Measurements from ENCODE around the gene RAB40B.

RAB40B gene

GRCh38 chr17:82667668-82668000 lies 30.9 kb downstream of the RAB40B start:
- no peak for TF ChIP-seq CTCF (conservative IDR thresholded peaks at IDR 0.05; ENCODE audit: low read depth)
- ChIA-PET CTCF (interaction anchor here (0.5 to 0.7 kb wide), 3 partner anchors 29 to 110 kb away, joined by 3 to 4 read pairs (median 3); no protein-coding TSS in a partner anchor), POLR2A (ENCODE audit: low non-redundant PET) (no interaction called here)
- DNase-seq (ENCODE audit: low spot score): no peak
- H3K27ac ChIP-seq: no peak overlapping the region

GRCh38 chr17:82666931-82667667 lies 31.4 kb downstream of the RAB40B start:
- POLR2A ChIA-PET (ENCODE audit: low non-redundant PET): no interaction called here
- H3K27ac ChIP-seq: no peak overlapping the region
- CTCF ChIA-PET: interaction anchor here (0.5 kb wide), 1 partner anchor 30 kb away, joined by 3 read pairs; no protein-coding TSS in a partner anchor
- no peak for TF ChIP-seq CTCF (conservative IDR thresholded peaks at IDR 0.05; ENCODE audit: low read depth)
- DNase-seq (ENCODE audit: low spot score): no peak

GRCh38 chr17:82665891-82666290 lies 32.6 kb downstream of the RAB40B start:
- no peak overlapping the region for H3K27ac ChIP-seq
- POLR2A ChIA-PET (ENCODE audit: low non-redundant PET): no interaction called here
- CTCF ChIA-PET: no interaction called here
- TF ChIP-seq CTCF (conservative IDR thresholded peaks at IDR 0.05; ENCODE audit: low read depth): no peak
- no peak for DNase-seq (ENCODE audit: low spot score)

- no peak for DNase-seq (ENCODE audit: low spot score)
- no peak overlapping the region; the same call in 1 of the 2 replicates for H3K27ac ChIP-seq
- ChIA-PET POLR2A (ENCODE audit: low non-redundant PET) (no interaction called here), CTCF (interaction anchor here (1.1 kb wide), 1 partner anchor 43 kb away, joined by 4 read pairs; no protein-coding TSS in a partner anchor)
- TF ChIP-seq CTCF (conservative IDR thresholded peaks at IDR 0.05; ENCODE audit: low read depth): no peak
These were observed 33.3 kb downstream of the RAB40B start for GRCh38 chr17:82665217-82665616.

GRCh38 chr17:82664701-82665182 lies 33.8 kb downstream of the RAB40B start:
- POLR2A ChIA-PET (ENCODE audit: low non-redundant PET): no interaction called here
- CTCF ChIA-PET: interaction anchor here (1.1 kb wide), 1 partner anchor 43 kb away, joined by 4 read pairs; no protein-coding TSS in a partner anchor
- no peak overlapping the region; the same call in 1 of the 2 replicates for H3K27ac ChIP-seq
- DNase-seq (ENCODE audit: low spot score): no peak
- no peak for TF ChIP-seq CTCF (conservative IDR thresholded peaks at IDR 0.05; ENCODE audit: low read depth)

- no peak for DNase-seq (ENCODE audit: low spot score)
- CTCF ChIA-PET: interaction anchor here (1.1 kb wide), 1 partner anchor 44 kb away, joined by 4 read pairs; no protein-coding TSS in a partner anchor
- no peak for TF ChIP-seq CTCF (conservative IDR thresholded peaks at IDR 0.05; ENCODE audit: low read depth)
- POLR2A ChIA-PET (ENCODE audit: low non-redundant PET): interaction anchor here (0.8 kb wide), 1 partner anchor 15 kb away, joined by 4 read pairs; no protein-coding TSS in a partner anchor
- no peak overlapping the region for H3K27ac ChIP-seq
These were observed 34.3 kb downstream of the RAB40B start for GRCh38 chr17:82664276-82664575.
